ENCODE results near the gene SPACA4.

Gene SPACA4

GRCh38 chr19:48628486-48629296 is 22.1 kb downstream of the SPACA4 start:
- no peaks in the 10 kb centered on the region for H3F3A ChIP-seq (ENCODE audit: low read depth)
- H3K4me1 ChIP-seq (ENCODE audit: insufficient read depth, low read length, poor library complexity, severe bottlenecking), result peaks cover 23% of the 10 kb centered on the region
- peaks cover 15% of the 10 kb centered on the region; the same call in 1 of the 2 replicates for H3K79me2 ChIP-seq (ENCODE audit: insufficient read depth, low read length)
- no peak overlapping the region for H3K4me3 ChIP-seq (ENCODE audit: low read length, poor library complexity, severe bottlenecking)
- TF ChIP-seq CTCF (conservative IDR thresholded peaks at IDR 0.05; ENCODE audit: low read length), result no peak
- TF ChIP-seq EZH2phosphoT487 (IDR thresholded peaks at IDR 0.05; ENCODE audit: borderline replicate concordance), result no peak
- no peaks in the 10 kb centered on the region for H3K27me3 ChIP-seq (ENCODE audit: insufficient read depth, low read length, poor library complexity, severe bottlenecking)
- no peak overlapping the region for H3K4me2 ChIP-seq (ENCODE audit: low read depth, low read length, poor library complexity, severe bottlenecking)
- no peak overlapping the region for H3K9ac ChIP-seq (ENCODE audit: low read depth, low read length, poor library complexity, severe bottlenecking)
- H3K9me3 ChIP-seq (ENCODE audit: insufficient read depth, low read depth, low read length), result no peaks in the 10 kb centered on the region
- H3K36me3 ChIP-seq (ENCODE audit: insufficient read depth, low read length), result peaks cover 12% of the 10 kb centered on the region; the same call in 1 of the 2 replicates
- no peaks in the 10 kb centered on the region for H3K9me2 ChIP-seq (replicated peaks; ENCODE audit: low read depth, low read length)
- peaks cover 4% of the 10 kb centered on the region for H4K20me1 ChIP-seq (ENCODE audit: insufficient read depth, low read length, poor library complexity, severe bottlenecking)
- no peak overlapping the region for H2AFZ ChIP-seq (ENCODE audit: low read length)

- TF ChIP-seq EZH2phosphoT487 (IDR thresholded peaks at IDR 0.05; ENCODE audit: borderline replicate concordance), result no peak
- no peak for TF ChIP-seq CTCF (conservative IDR thresholded peaks at IDR 0.05; ENCODE audit: low read length)
- Histone ChIP-seq H3K9me3 (ENCODE audit: insufficient read depth, low read depth, low read length) (no peaks in the 10 kb centered on the region), H3K4me3 (ENCODE audit: low read length, poor library complexity, severe bottlenecking) (no peak overlapping the region), H3K79me2 (ENCODE audit: insufficient read depth, low read length) (peaks cover 21% of the 10 kb centered on the region), H3K4me2 (ENCODE audit: low read depth, low read length, poor library complexity, severe bottlenecking) (no peak overlapping the region), H3K9ac (ENCODE audit: low read depth, low read length, poor library complexity, severe bottlenecking) (no peak overlapping the region), H4K20me1 (ENCODE audit: insufficient read depth, low read length, poor library complexity, severe bottlenecking) (peaks cover 4% of the 10 kb centered on the region), H3K9me2 (replicated peaks; ENCODE audit: low read depth, low read length) (no peaks in the 10 kb centered on the region), H3K4me1 (ENCODE audit: insufficient read depth, low read length, poor library complexity, severe bottlenecking) (peaks cover 26% of the 10 kb centered on the region), H3K27me3 (ENCODE audit: insufficient read depth, low read length, poor library complexity, severe bottlenecking) (no peaks in the 10 kb centered on the region), H3F3A (ENCODE audit: low read depth) (no peaks in the 10 kb centered on the region), H3K36me3 (ENCODE audit: insufficient read depth, low read length) (peaks cover 12% of the 10 kb centered on the region; the same call in 1 of the 2 replicates), H2AFZ (ENCODE audit: low read length) (no peak overlapping the region)
Observed at GRCh38 chr19:48629297-48629598, 22.7 kb downstream of the SPACA4 start.

GRCh38 chr19:48629599-48630295 is 23.2 kb downstream of the SPACA4 start:
- no peak overlapping the region for H2AFZ ChIP-seq (ENCODE audit: low read length)
- no peaks in the 10 kb centered on the region for H3K9me2 ChIP-seq (replicated peaks; ENCODE audit: low read depth, low read length)
- no peak overlapping the region for H3K4me3 ChIP-seq (ENCODE audit: low read length, poor library complexity, severe bottlenecking)
- H4K20me1 ChIP-seq (ENCODE audit: insufficient read depth, low read length, poor library complexity, severe bottlenecking), result peaks cover under 1% of the 10 kb centered on the region
- no peaks in the 10 kb centered on the region for H3F3A ChIP-seq (ENCODE audit: low read depth)
- H3K4me2 ChIP-seq (ENCODE audit: low read depth, low read length, poor library complexity, severe bottlenecking), result no peak overlapping the region
- peaks cover 23% of the 10 kb centered on the region for H3K79me2 ChIP-seq (ENCODE audit: insufficient read depth, low read length)
- no peak for TF ChIP-seq CTCF (conservative IDR thresholded peaks at IDR 0.05; ENCODE audit: low read length)
- no peak for TF ChIP-seq EZH2phosphoT487 (IDR thresholded peaks at IDR 0.05; ENCODE audit: borderline replicate concordance)
- H3K27me3 ChIP-seq (ENCODE audit: insufficient read depth, low read length, poor library complexity, severe bottlenecking), result no peaks in the 10 kb centered on the region
- peaks cover 23% of the 10 kb centered on the region for H3K4me1 ChIP-seq (ENCODE audit: insufficient read depth, low read length, poor library complexity, severe bottlenecking)
- H3K9ac ChIP-seq (ENCODE audit: low read depth, low read length, poor library complexity, severe bottlenecking), result no peak overlapping the region
- H3K36me3 ChIP-seq (ENCODE audit: insufficient read depth, low read length), result peaks cover 12% of the 10 kb centered on the region; the same call in 1 of the 2 replicates
- no peaks in the 10 kb centered on the region for H3K9me3 ChIP-seq (ENCODE audit: insufficient read depth, low read depth, low read length)
